ENCODE data around the gene SLC4A1.

SLC4A1 gene

GRCh38 chr17:44283344-44284023 is 15.5 kb upstream of the SLC4A1 start:
- no peak for DNase-seq

- no peak for DNase-seq
These were observed 14.3 kb upstream of the SLC4A1 start for GRCh38 chr17:44282264-44282663.

GRCh38 chr17:44281570-44281969 is 13.6 kb upstream of the SLC4A1 start:
- no peak for DNase-seq

- no peak for DNase-seq
These were observed 12.5 kb upstream of the SLC4A1 start for GRCh38 chr17:44280392-44280937.

- DNase-seq, result no peak
These were observed 11.9 kb upstream of the SLC4A1 start for GRCh38 chr17:44279666-44280391.

GRCh38 chr17:44279346-44279665 is 11.4 kb upstream of the SLC4A1 start:
- no peak for DNase-seq

- no peak for DNase-seq
These were observed 10.0 kb upstream of the SLC4A1 start for GRCh38 chr17:44277976-44278375.

- no peak for DNase-seq
These were observed 5.7 kb upstream of the SLC4A1 start for GRCh38 chr17:44273607-44274006.

GRCh38 chr17:44272954-44273353 is 5.0 kb upstream of the SLC4A1 start:
- DNase-seq, result no peak

GRCh38 chr17:44272321-44272951 is 4.5 kb upstream of the SLC4A1 start:
- no peak for DNase-seq

GRCh38 chr17:44269535-44270240 is 1.8 kb upstream of the SLC4A1 start:
- DNase-seq, result no peak

- DNase-seq, result no peak
These were observed 987 bp upstream of the SLC4A1 start for GRCh38 chr17:44268709-44269534.

- DNase-seq, result no peak
These were observed 825 bp downstream of the SLC4A1 start for GRCh38 chr17:44267165-44267455.

GRCh38 chr17:44266402-44267164 is 1.4 kb downstream of the SLC4A1 start:
- no peak for DNase-seq

GRCh38 chr17:44263345-44263902 is 4.5 kb downstream of the SLC4A1 start:
- no peak for DNase-seq

GRCh38 chr17:44262654-44263225 is 5.2 kb downstream of the SLC4A1 start:
- no peak for DNase-seq

GRCh38 chr17:44260296-44260695 is 7.6 kb downstream of the SLC4A1 start:
- no peak for DNase-seq

GRCh38 chr17:44258811-44259351 is 9.1 kb downstream of the SLC4A1 start:
- no peak for DNase-seq

GRCh38 chr17:44257815-44258760 is 9.8 kb downstream of the SLC4A1 start:
- no peak for DNase-seq

- DNase-seq, result no peak
These were observed 11.3 kb downstream of the SLC4A1 start for GRCh38 chr17:44256671-44257070.

All from NCI-H2029 (cell line).